SJCRH30 (cell line): ENCODE data around the gene CHID1. TPM values are rescaled to one million over a fixed set of nuclear protein-coding genes. Genes with fewer than 3 reads are reported as not detected.

Experiments used
- DNase-seq, 2 experiments: peaks; one replicate each; pipeline ENCODE4 v3.0.0-alpha.2; 2015 to 2020
- H3K27ac ChIP-seq: fragments of 250-450 bp; sonication (Bioruptor Pico); 2 replicates; pipeline ENCODE4 v1.5.1; 2020; ENCODE audit warnings: mild to moderate bottlenecking, moderate library complexity
- H3K27me3 ChIP-seq: fragments of 250-450 bp; sonication (Bioruptor Pico); 2 replicates; pipeline ENCODE4 v1.5.1; 2020; ENCODE audit warnings: mild to moderate bottlenecking, moderate library complexity
- H3K36me3 ChIP-seq: fragments of 250-450 bp; sonication (Bioruptor Pico); 2 replicates; pipeline ENCODE4 v1.5.1; 2020; ENCODE audit warnings: mild to moderate bottlenecking, moderate library complexity
- H3K4me1 ChIP-seq: fragments of 250-450 bp; sonication (Bioruptor Pico); 2 replicates; pipeline ENCODE4 v1.5.1; 2020; ENCODE audit warnings: mild to moderate bottlenecking, moderate library complexity
- H3K4me3 ChIP-seq: fragments of 250-450 bp; sonication (Bioruptor Pico); 2 replicates; pipeline ENCODE4 v1.5.1; 2020; ENCODE audit warnings: mild to moderate bottlenecking, moderate library complexity
- H3K9me3 ChIP-seq: fragments of 250-450 bp; sonication (Bioruptor Pico); replicated peaks from 2 replicates; pipeline ENCODE4 v1.5.1; 2020; ENCODE audit warnings: mild to moderate bottlenecking, moderate library complexity
- total RNA-seq: library from RNA; depleted of rRNA; stranded (reverse); fragments of >200 nt; shearing (Covaris generic); gene quantifications from 2 replicates; pipeline ENCODE4 v1.2.3, GENCODE V29; 2014

The CHID1 gene
- total RNA-seq, 1 experiment from 2014 or later = 56.7 TPM

GRCh38 chr11:842370-843002 lies 68.1 kb downstream of the CHID1 start, which contains the start of the genes POLR2L and TSPAN4:
TSS of gene POLR2L (minus strand) at chr11:842529. CDS start at chr11:842508, 21 bp downstream.
TSS of gene TSPAN4 (plus strand) at chr11:842852. CDS start at chr11:850305, 7,453 bp downstream.
- Histone ChIP-seq H3K9me3 (no peaks in the 10 kb centered on the region), H3K4me3 (peak within 1 kb of the TSS; percentile 96), H3K27ac (peak within 1 kb of the TSS; percentile 99), H3K4me1 (peaks cover 25% of the 10 kb centered on the region), H3K27me3 (no peaks in the 10 kb centered on the region), H3K36me3 (peaks cover 34% of the 10 kb centered on the region)
- peak; percentile 87 to 89 for DNase-seq

GRCh38 chr11:841981-842369 lies 68.6 kb downstream of the CHID1 start:
- peaks cover 39% of the 10 kb centered on the region for H3K36me3 ChIP-seq
- DNase-seq = no peak
- H3K4me1 ChIP-seq = peaks cover 25% of the 10 kb centered on the region
- peak overlapping the region; percentile 96 for H3K4me3 ChIP-seq
- peak overlapping the region; percentile 99; the same call in 1 of the 2 replicates for H3K27ac ChIP-seq
- H3K27me3 ChIP-seq = no peaks in the 10 kb centered on the region
- no peaks in the 10 kb centered on the region for H3K9me3 ChIP-seq

- H3K4me1 ChIP-seq = peaks cover 13% of the 10 kb centered on the region
- H3K36me3 ChIP-seq = peaks cover 50% of the 10 kb centered on the region
- no peaks in the 10 kb centered on the region for H3K9me3 ChIP-seq
- H3K27ac ChIP-seq = no peak overlapping the region
- no peak overlapping the region for H3K4me3 ChIP-seq
- H3K27me3 ChIP-seq = no peaks in the 10 kb centered on the region
- no peak for DNase-seq
These were observed 70.6 kb downstream of the CHID1 start for GRCh38 chr11:839875-840617.

GRCh38 chr11:839280-839623 lies 71.4 kb downstream of the CHID1 start:
- H3K4me3 ChIP-seq = no peak overlapping the region
- no peaks in the 10 kb centered on the region for H3K27me3 ChIP-seq
- peaks cover 50% of the 10 kb centered on the region for H3K36me3 ChIP-seq
- H3K9me3 ChIP-seq = no peaks in the 10 kb centered on the region
- peaks cover 9% of the 10 kb centered on the region; the same call in 1 of the 2 replicates for H3K4me1 ChIP-seq
- H3K27ac ChIP-seq = no peak overlapping the region
- no peak for DNase-seq

- H3K4me1 ChIP-seq = peaks cover 9% of the 10 kb centered on the region; the same call in 1 of the 2 replicates
- H3K9me3 ChIP-seq = no peaks in the 10 kb centered on the region
- H3K27me3 ChIP-seq = no peaks in the 10 kb centered on the region
- H3K27ac ChIP-seq = no peak overlapping the region
- no peak overlapping the region for H3K4me3 ChIP-seq
- peaks cover 50% of the 10 kb centered on the region for H3K36me3 ChIP-seq
- DNase-seq = peak in 1 of 2 experiments; percentile 60
These were observed 72.0 kb downstream of the CHID1 start for GRCh38 chr11:838441-839279.

GRCh38 chr11:837990-838307 lies 72.7 kb downstream of the CHID1 start:
- Histone ChIP-seq H3K4me1 (peaks cover 9% of the 10 kb centered on the region; the same call in 1 of the 2 replicates), H3K36me3 (peaks cover 50% of the 10 kb centered on the region), H3K27me3 (no peaks in the 10 kb centered on the region), H3K9me3 (no peaks in the 10 kb centered on the region), H3K4me3 (no peak overlapping the region), H3K27ac (no peak overlapping the region)
- no peak for DNase-seq

GRCh38 chr11:837189-837989 lies 73.2 kb downstream of the CHID1 start:
- Histone ChIP-seq H3K4me1 (peaks cover 10% of the 10 kb centered on the region; the same call in 1 of the 2 replicates), H3K36me3 (peaks cover 50% of the 10 kb centered on the region), H3K4me3 (no peak overlapping the region), H3K9me3 (no peaks in the 10 kb centered on the region), H3K27ac (no peak overlapping the region), H3K27me3 (no peaks in the 10 kb centered on the region)
- DNase-seq = no peak

- Histone ChIP-seq H3K9me3 (no peaks in the 10 kb centered on the region), H3K27me3 (no peaks in the 10 kb centered on the region), H3K36me3 (peaks cover 50% of the 10 kb centered on the region), H3K4me1 (peaks cover 17% of the 10 kb centered on the region), H3K4me3 (no peak overlapping the region), H3K27ac (no peak overlapping the region)
- DNase-seq = no peak
These were observed 73.9 kb downstream of the CHID1 start for GRCh38 chr11:836700-837099.

- DNase-seq = no peak
- no peaks in the 10 kb centered on the region for H3K27me3 ChIP-seq
- no peak overlapping the region for H3K27ac ChIP-seq
- H3K4me3 ChIP-seq = no peak overlapping the region
- peaks cover 50% of the 10 kb centered on the region for H3K36me3 ChIP-seq
- H3K9me3 ChIP-seq = no peaks in the 10 kb centered on the region
- peaks cover 18% of the 10 kb centered on the region for H3K4me1 ChIP-seq
These were observed 74.3 kb downstream of the CHID1 start for GRCh38 chr11:836274-836673.

- Histone ChIP-seq H3K27ac (no peak overlapping the region), H3K4me1 (peaks cover 24% of the 10 kb centered on the region), H3K27me3 (no peaks in the 10 kb centered on the region), H3K4me3 (no peak overlapping the region; the same call in 1 of the 2 replicates), H3K36me3 (peaks cover 35% of the 10 kb centered on the region), H3K9me3 (no peaks in the 10 kb centered on the region)
- DNase-seq = no peak
These were observed 76.0 kb downstream of the CHID1 start for GRCh38 chr11:834371-835316.

- Histone ChIP-seq H3K4me1 (peaks cover 24% of the 10 kb centered on the region), H3K36me3 (peaks cover 27% of the 10 kb centered on the region), H3K27ac (peak overlapping the region; percentile 82; the same call in 1 of the 2 replicates), H3K27me3 (no peaks in the 10 kb centered on the region), H3K9me3 (no peaks in the 10 kb centered on the region), H3K4me3 (peak overlapping the region; percentile 86)
- DNase-seq = no peak
These were observed 76.7 kb downstream of the CHID1 start for GRCh38 chr11:833849-834311.

- H3K4me1 ChIP-seq = peaks cover 29% of the 10 kb centered on the region
- peak overlapping the region; percentile 82 for H3K27ac ChIP-seq
- peak in 1 of 2 experiments; percentile 62 for DNase-seq
- peak overlapping the region; percentile 86 for H3K4me3 ChIP-seq
- no peaks in the 10 kb centered on the region for H3K27me3 ChIP-seq
- H3K9me3 ChIP-seq = no peaks in the 10 kb centered on the region
- peaks cover 22% of the 10 kb centered on the region for H3K36me3 ChIP-seq
These were observed 77.4 kb downstream of the CHID1 start for GRCh38 chr11:833114-833791.
